NT2/D1 (cell line): Measurements from ENCODE around the gene IGF2R.

Experiments
- DNase-seq: peaks from one replicate; pipeline ENCODE4 v3.0.0-alpha.2; 2011; ENCODE audit warnings: low read depth, low spot score
- H3K27me3 ChIP-seq: 2 replicates; pipeline ENCODE4 v1.6.0; 2011; ENCODE audit warnings: mild to moderate bottlenecking; ENCODE audit not compliant: insufficient read length, insufficient read depth
- H3K36me3 ChIP-seq: 2 replicates; pipeline ENCODE4 v1.6.1; 2011; ENCODE audit warnings: mild to moderate bottlenecking, low read length, mixed read lengths; ENCODE audit not compliant: insufficient read depth, insufficient read length
- H3K4me1 ChIP-seq: 2 replicates; pipeline ENCODE4 v1.5.1; 2011; ENCODE audit not compliant: insufficient read depth, insufficient read length
- H3K4me3 ChIP-seq: 2 replicates; pipeline ENCODE4 v1.5.1; 2011; ENCODE audit warnings: low read depth; ENCODE audit not compliant: insufficient read length
- H3K9ac ChIP-seq: 2 replicates; pipeline ENCODE4 v1.6.0; 2011; ENCODE audit warnings: low read depth; ENCODE audit not compliant: insufficient read length
- H3K9me3 ChIP-seq: 2 replicates; pipeline ENCODE4 v1.5.1; 2011; ENCODE audit warnings: mild to moderate bottlenecking, low read length; ENCODE audit not compliant: insufficient read depth
- SUZ12 ChIP-seq: IDR thresholded peaks from 2 replicates; pipeline ENCODE4 v1.6.1; 2011; ENCODE audit not compliant: insufficient read length, insufficient read depth; ENCODE audit errors: extremely low read depth
- YY1 ChIP-seq: IDR thresholded peaks from 2 replicates; pipeline ENCODE4 v1.6.1; 2011; ENCODE audit not compliant: insufficient read length, insufficient read depth
- ZNF274 ChIP-seq: IDR thresholded peaks from 2 replicates; pipeline ENCODE4 v1.6.1; 2011; ENCODE audit warnings: mild to moderate bottlenecking, low read depth, low read length

IGF2R gene

DNA sequence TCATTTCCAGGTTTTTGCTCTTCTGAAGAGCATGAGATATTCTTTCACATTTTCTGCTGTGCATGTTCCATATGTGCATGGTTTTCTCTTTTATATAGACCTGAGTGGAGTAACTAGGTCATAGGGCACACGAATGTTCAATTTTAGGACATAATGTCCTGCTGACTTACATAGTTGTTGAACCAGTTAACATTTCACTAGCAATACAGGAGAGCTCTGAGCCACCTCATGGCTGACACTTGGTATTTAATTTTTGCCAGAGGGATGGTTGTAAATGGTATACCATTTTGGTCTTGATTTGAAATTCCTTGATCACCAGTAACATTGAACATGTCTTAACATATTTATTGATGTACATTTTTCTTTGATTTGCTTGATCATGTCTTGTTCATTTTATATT is 38.3 kb downstream of the IGF2R start:
- H3K9ac ChIP-seq, result no peak overlapping the region
- no peak for DNase-seq
- H3K4me3 ChIP-seq, result no peak overlapping the region
- no peaks in the 10 kb centered on the region; the same call in 1 of the 2 replicates for H3K9me3 ChIP-seq
- no peaks in the 10 kb centered on the region for H3K27me3 ChIP-seq
- TF ChIP-seq YY1 (no peak), SUZ12 (no peak), ZNF274 (no peak)
- H3K36me3 ChIP-seq, result peaks cover 23% of the 10 kb centered on the region
- no peaks in the 10 kb centered on the region for H3K4me1 ChIP-seq

DNA sequence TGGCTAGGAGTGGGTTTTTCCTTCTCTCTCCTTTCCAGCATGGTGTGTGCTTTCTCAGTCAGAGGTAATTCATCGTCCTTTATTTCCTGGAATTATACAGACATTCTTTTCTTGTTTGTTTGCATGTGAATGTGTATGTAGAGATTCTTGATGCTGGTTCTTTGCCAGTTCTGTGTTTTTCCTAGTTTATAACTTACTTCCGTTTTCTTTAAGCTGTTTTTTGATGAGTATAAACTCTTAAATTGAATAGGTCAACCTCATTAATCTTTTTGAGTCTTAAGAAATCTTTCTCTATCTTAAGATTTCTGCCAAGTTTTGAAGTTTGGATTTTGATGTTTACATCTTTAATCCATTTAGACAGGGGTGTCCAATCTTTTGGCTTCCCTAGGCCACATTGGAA is 38.7 kb downstream of the IGF2R start:
- H3K9ac ChIP-seq, result no peak overlapping the region
- DNase-seq, result no peak
- H3K4me3 ChIP-seq, result no peak overlapping the region
- H3K27me3 ChIP-seq, result no peaks in the 10 kb centered on the region
- H3K36me3 ChIP-seq, result peaks cover 27% of the 10 kb centered on the region
- H3K9me3 ChIP-seq, result no peaks in the 10 kb centered on the region; the same call in 1 of the 2 replicates
- TF ChIP-seq YY1 (no peak), ZNF274 (no peak), SUZ12 (no peak)
- no peaks in the 10 kb centered on the region for H3K4me1 ChIP-seq

DNA sequence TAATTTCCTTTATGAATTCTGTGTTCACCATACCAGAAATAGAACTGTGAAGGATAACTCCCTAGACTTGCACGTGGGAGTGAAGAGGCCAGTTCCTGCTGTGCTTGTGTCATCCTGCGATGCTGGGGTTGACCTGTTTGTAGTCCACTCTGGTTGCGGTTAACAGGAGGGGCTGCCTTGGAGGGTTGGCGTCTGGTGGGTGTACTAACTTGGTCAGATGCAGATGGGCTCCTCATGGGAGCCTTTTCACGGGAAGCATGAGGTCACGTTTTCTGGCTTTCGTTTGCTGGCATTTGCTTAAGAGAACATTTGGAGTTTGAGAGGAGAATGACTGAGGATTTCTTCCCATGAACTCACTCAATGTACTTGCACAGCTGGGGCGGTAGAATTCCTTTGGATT is 41.2 kb downstream of the IGF2R start:
- peaks cover 31% of the 10 kb centered on the region for H3K36me3 ChIP-seq
- no peak overlapping the region for H3K9ac ChIP-seq
- TF ChIP-seq SUZ12 (no peak), ZNF274 (no peak), YY1 (no peak)
- H3K4me1 ChIP-seq, result no peaks in the 10 kb centered on the region
- DNase-seq, result no peak
- H3K27me3 ChIP-seq, result no peaks in the 10 kb centered on the region
- no peaks in the 10 kb centered on the region; the same call in 1 of the 2 replicates for H3K9me3 ChIP-seq
- H3K4me3 ChIP-seq, result no peak overlapping the region

- H3K9ac ChIP-seq, result no peak overlapping the region
- no peak overlapping the region for H3K4me3 ChIP-seq
- H3K27me3 ChIP-seq, result no peaks in the 10 kb centered on the region
- peaks cover 48% of the 10 kb centered on the region for H3K36me3 ChIP-seq
- DNase-seq, result no peak
- no peaks in the 10 kb centered on the region for H3K4me1 ChIP-seq
- peaks cover 8% of the 10 kb centered on the region; the same call in 1 of the 2 replicates for H3K9me3 ChIP-seq
- TF ChIP-seq SUZ12, result no peak
- TF ChIP-seq ZNF274, result no peak
- no peak for TF ChIP-seq YY1
These were observed 45.3 kb downstream of the IGF2R start for GRCh38 chr6:160013987-160014868.

GRCh38 chr6:160014869-160015182 is 45.9 kb downstream of the IGF2R start:
- TF ChIP-seq SUZ12 (no peak), ZNF274 (no peak), YY1 (no peak)
- no peak overlapping the region for H3K4me3 ChIP-seq
- no peaks in the 10 kb centered on the region for H3K4me1 ChIP-seq
- no peaks in the 10 kb centered on the region for H3K27me3 ChIP-seq
- no peak overlapping the region for H3K9ac ChIP-seq
- peaks cover 48% of the 10 kb centered on the region for H3K36me3 ChIP-seq
- no peak for DNase-seq
- peaks cover 8% of the 10 kb centered on the region; the same call in 1 of the 2 replicates for H3K9me3 ChIP-seq

DNA sequence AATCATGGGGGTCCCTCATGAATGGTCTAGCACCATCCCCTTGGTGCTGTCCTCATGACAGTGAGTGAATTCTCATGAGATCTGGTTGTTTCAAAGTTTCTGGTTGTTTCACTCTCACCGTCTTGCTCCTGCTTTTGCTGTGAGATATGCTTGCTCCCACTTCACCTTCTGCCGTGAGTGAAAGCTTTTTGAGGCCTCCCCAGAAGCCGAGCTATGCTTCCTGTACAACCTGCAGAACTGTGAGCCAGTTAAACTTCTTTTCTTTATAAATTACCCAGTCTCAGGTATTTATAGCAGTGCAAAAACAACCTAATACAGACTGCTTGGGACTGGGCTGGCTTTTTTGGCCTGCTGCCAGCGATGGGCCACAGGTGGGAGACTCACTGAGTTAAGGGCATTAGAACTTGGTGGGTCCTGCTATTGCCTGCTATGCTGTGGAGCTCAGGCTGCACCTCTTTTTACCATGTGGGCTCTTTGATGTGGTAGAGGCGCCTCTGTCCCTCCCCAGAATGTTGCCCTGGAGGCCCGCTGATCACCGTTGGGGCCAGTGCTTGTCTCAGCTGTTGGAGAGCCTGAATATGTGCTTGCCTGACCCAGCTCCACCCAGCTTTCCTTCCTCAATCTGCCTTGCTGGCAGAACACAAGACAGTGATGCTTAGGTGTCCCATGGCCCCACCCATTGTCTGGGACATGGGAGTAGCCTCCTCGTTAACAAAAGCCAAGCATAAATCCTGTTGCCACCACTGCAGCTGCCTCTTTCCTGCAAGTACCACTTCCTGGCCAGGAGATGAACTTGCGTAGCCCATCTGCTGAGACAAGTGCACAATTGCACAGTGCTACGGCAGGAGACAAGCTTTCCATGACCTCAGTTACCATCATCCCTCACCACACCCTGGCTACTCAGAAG is 47.1 kb downstream of the IGF2R start:
- peaks cover 37% of the 10 kb centered on the region for H3K36me3 ChIP-seq
- peaks cover 8% of the 10 kb centered on the region; the same call in 1 of the 2 replicates for H3K9me3 ChIP-seq
- DNase-seq, result no peak
- no peaks in the 10 kb centered on the region for H3K4me1 ChIP-seq
- TF ChIP-seq SUZ12, result no peak
- no peak for TF ChIP-seq ZNF274
- TF ChIP-seq YY1, result no peak
- no peaks in the 10 kb centered on the region for H3K27me3 ChIP-seq
- no peak overlapping the region for H3K9ac ChIP-seq
- H3K4me3 ChIP-seq, result no peak overlapping the region

- no peak overlapping the region for H3K9ac ChIP-seq
- no peak for DNase-seq
- no peaks in the 10 kb centered on the region for H3K27me3 ChIP-seq
- H3K4me3 ChIP-seq, result no peak overlapping the region
- peaks cover 13% of the 10 kb centered on the region; the same call in 1 of the 2 replicates for H3K9me3 ChIP-seq
- peaks cover 26% of the 10 kb centered on the region for H3K36me3 ChIP-seq
- no peaks in the 10 kb centered on the region for H3K4me1 ChIP-seq
- TF ChIP-seq ZNF274 (no peak), SUZ12 (no peak), YY1 (no peak)
These were observed 53.2 kb downstream of the IGF2R start for GRCh38 chr6:160022101-160022500.
